Kidney epithelial cell (primary cell): ENCODE measurements around the gene POU3F3. TPM values are rescaled to one million over a fixed set of nuclear protein-coding genes. Genes with fewer than 3 reads are reported as not detected.

Experiments used
- DNase-seq: peaks from one replicate; pipeline ENCODE4 v3.0.0-alpha.2; 2010; ENCODE audit warnings: low read depth
- H3K27me3 ChIP-seq: 2 replicates; pipeline ENCODE4 v1.6.0; 2011; ENCODE audit warnings: low read length; ENCODE audit not compliant: control insufficient read depth, insufficient read depth
- H3K36me3 ChIP-seq: 2 replicates; pipeline ENCODE4 v1.5.1; 2011; ENCODE audit warnings: low read length; ENCODE audit not compliant: control insufficient read depth, insufficient read depth
- H3K4me3 ChIP-seq: 2 replicates; pipeline ENCODE4 v1.5.1; 2011; ENCODE audit warnings: low read depth, mild to moderate bottlenecking, control low read depth, low read length
- total RNA-seq: library from RNA; depleted of rRNA; stranded (reverse); fragments of >200 nt; gene quantifications from 2 replicates; pipeline ENCODE4 v1.2.3, GENCODE V29; 2015
- TF ChIP-seq, protein P1 (sequence below): IDR thresholded peaks from 2 replicates; pipeline ENCODE4 v1.5.1; 2011; ENCODE audit warnings: mild to moderate bottlenecking, moderate library complexity, low read length, control low read depth, inconsistent platforms; ENCODE audit not compliant: insufficient read depth, poor library complexity, severe bottlenecking

The POU3F3 gene
- total RNA-seq, 1 donor from 2014 or later = 19.0 TPM

- Histone ChIP-seq H3K4me3 (peak overlapping the region; percentile 16), H3K36me3 (no peaks in the 10 kb centered on the region), H3K27me3 (peaks cover 42% of the 10 kb centered on the region)
- DNase-seq = no peak
- TF ChIP-seq, protein P1, sequence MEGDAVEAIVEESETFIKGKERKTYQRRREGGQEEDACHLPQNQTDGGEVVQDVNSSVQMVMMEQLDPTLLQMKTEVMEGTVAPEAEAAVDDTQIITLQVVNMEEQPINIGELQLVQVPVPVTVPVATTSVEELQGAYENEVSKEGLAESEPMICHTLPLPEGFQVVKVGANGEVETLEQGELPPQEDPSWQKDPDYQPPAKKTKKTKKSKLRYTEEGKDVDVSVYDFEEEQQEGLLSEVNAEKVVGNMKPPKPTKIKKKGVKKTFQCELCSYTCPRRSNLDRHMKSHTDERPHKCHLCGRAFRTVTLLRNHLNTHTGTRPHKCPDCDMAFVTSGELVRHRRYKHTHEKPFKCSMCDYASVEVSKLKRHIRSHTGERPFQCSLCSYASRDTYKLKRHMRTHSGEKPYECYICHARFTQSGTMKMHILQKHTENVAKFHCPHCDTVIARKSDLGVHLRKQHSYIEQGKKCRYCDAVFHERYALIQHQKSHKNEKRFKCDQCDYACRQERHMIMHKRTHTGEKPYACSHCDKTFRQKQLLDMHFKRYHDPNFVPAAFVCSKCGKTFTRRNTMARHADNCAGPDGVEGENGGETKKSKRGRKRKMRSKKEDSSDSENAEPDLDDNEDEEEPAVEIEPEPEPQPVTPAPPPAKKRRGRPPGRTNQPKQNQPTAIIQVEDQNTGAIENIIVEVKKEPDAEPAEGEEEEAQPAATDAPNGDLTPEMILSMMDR = peak; percentile 13
Measured at GRCh38 chr2:104866883-104867812, 13.2 kb downstream of the POU3F3 start.

DNA sequence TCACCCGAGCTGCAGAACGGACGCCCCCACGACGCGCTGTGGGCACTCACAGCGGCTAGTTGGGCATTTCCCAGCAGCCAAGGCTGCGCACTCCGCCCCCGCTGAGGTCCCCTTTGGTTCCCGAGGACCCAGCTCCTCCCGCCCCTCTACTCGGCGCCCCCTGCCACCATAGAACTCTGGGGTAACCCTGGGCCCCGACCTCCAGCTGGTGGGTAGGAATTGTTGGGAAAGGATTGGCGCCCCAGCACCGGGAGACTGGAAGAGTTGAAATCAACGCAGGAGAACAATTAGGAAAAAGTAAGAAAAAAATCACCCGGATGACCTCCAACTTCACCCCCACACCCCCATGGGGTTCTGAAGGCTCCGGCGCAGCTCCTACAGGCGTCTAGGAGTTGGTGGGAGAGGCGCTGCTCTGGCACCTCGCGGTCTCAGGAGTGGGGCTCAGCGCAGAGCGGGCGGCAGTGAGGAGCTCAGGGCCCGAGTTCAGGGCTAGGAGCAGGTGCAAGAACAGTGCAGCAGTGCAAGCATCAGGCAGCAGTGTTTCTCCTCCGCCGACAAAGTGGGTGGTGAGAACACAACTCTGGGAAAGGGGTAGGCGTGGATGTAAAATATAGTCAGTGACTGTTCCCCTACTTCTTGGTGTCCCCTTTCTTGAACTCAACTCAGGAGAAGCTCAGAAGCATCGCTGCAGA lies 14.0 kb downstream of the POU3F3 start:
- H3K36me3 ChIP-seq = no peaks in the 10 kb centered on the region
- DNase-seq = no peak
- TF ChIP-seq, protein P1 = no peak
- H3K27me3 ChIP-seq = peaks cover 41% of the 10 kb centered on the region
- H3K4me3 ChIP-seq = peak overlapping the region; percentile 16

- no peak for DNase-seq
- TF ChIP-seq, protein P1 = no peak
- Histone ChIP-seq H3K36me3 (no peaks in the 10 kb centered on the region), H3K27me3 (peaks cover 38% of the 10 kb centered on the region), H3K4me3 (no peak overlapping the region)
Measured at GRCh38 chr2:104868505-104868866, 14.6 kb downstream of the POU3F3 start.

GRCh38 chr2:104870100-104870975 lies 16.4 kb downstream of the POU3F3 start:
- TF ChIP-seq, protein P1 = no peak
- Histone ChIP-seq H3K36me3 (no peaks in the 10 kb centered on the region), H3K4me3 (no peak overlapping the region), H3K27me3 (peaks cover 35% of the 10 kb centered on the region)
- no peak for DNase-seq

- no peak for DNase-seq
- TF ChIP-seq, protein P1 = no peak
- Histone ChIP-seq H3K36me3 (no peaks in the 10 kb centered on the region), H3K4me3 (peak overlapping the region; percentile 64), H3K27me3 (peaks cover 33% of the 10 kb centered on the region)
Measured at GRCh38 chr2:104871649-104871971, 17.7 kb downstream of the POU3F3 start.
